ENCODE results near the gene KCNIP1.
A peak's percentile ranks its signal among the peaks of the same experiment; 100 is the strongest.

Gene KCNIP1

GRCh38 chr5:170483701-170484458 is 19.9 kb upstream of the KCNIP1 start:
- DNase-seq, result peak; percentile 27

- no peak for DNase-seq
Measured at GRCh38 chr5:170484459-170484831, 19.4 kb upstream of the KCNIP1 start.

GRCh38 chr5:170484847-170485615 is 18.8 kb upstream of the KCNIP1 start:
- DNase-seq, result no peak

GRCh38 chr5:170485616-170485911 is 18.3 kb upstream of the KCNIP1 start:
- DNase-seq, result no peak

- DNase-seq, result no peak
Measured at GRCh38 chr5:170486371-170486770, 17.4 kb upstream of the KCNIP1 start.

GRCh38 chr5:170488570-170488969 is 15.2 kb upstream of the KCNIP1 start:
- no peak for DNase-seq

- DNase-seq, result no peak
Measured at GRCh38 chr5:170489199-170489598, 14.6 kb upstream of the KCNIP1 start.

- DNase-seq, result no peak
Measured at GRCh38 chr5:170490381-170490780, 13.4 kb upstream of the KCNIP1 start.

- DNase-seq, result no peak
Measured at GRCh38 chr5:170491479-170491878, 12.3 kb upstream of the KCNIP1 start.

GRCh38 chr5:170493028-170493820 is 10.6 kb upstream of the KCNIP1 start:
- DNase-seq, result no peak

GRCh38 chr5:170494041-170494440 is 9.8 kb upstream of the KCNIP1 start:
- DNase-seq, result no peak

GRCh38 chr5:170495825-170496661 is 7.8 kb upstream of the KCNIP1 start:
- DNase-seq, result no peak

GRCh38 chr5:170496662-170497028 is 7.2 kb upstream of the KCNIP1 start:
- no peak for DNase-seq

- DNase-seq, result no peak
Measured at GRCh38 chr5:170497311-170498038, 6.3 kb upstream of the KCNIP1 start.

GRCh38 chr5:170498811-170499351 is 4.9 kb upstream of the KCNIP1 start:
- DNase-seq, result no peak

- no peak for DNase-seq
Measured at GRCh38 chr5:170499621-170500020, 4.2 kb upstream of the KCNIP1 start.

- DNase-seq, result no peak
Measured at GRCh38 chr5:170501361-170501760, 2.5 kb upstream of the KCNIP1 start.

GRCh38 chr5:170501931-170502330 is 1.9 kb upstream of the KCNIP1 start:
- no peak for DNase-seq

GRCh38 chr5:170504616-170505266 is 921 bp downstream of the KCNIP1 start:
- DNase-seq, result no peak

- no peak for DNase-seq
Measured at GRCh38 chr5:170508036-170508435, 4.2 kb downstream of the KCNIP1 start.

GRCh38 chr5:170508660-170509347 is 5.0 kb downstream of the KCNIP1 start:
- DNase-seq, result no peak
